GM19452 (cell line): ENCODE measurements around the gene TMEM200A.

Experiments used
- ATAC-seq: cut with Tn5 transposase; IDR thresholded peaks from one replicate; pipeline ENCODE4 v1.9.1; 2021; ENCODE audit not compliant: unreplicated experiment

Gene TMEM200A

GRCh38 chr6:130423044-130423443 lies 57.2 kb downstream of the TMEM200A start:
- no peak for ATAC-seq

- no peak for ATAC-seq
Measured at GRCh38 chr6:130424710-130425109, 58.9 kb downstream of the TMEM200A start.

DNA sequence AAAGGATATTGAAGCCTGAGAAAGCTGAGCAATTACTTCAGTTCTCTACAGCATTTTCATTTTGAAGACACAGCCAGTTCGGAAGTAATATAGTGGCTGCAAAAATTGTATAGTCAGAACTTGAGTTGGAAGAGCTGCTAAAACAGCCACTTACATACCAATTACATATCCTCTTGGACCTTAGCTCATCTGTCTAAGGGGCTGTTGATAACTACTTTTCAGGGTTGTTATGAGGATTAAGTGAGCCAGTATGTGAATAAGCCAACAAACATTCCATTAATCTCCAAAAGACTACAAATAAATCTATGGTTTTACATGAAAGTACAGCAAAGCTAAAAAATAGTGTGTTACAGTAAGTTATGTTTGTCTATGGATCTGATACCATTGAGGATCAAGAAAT lies 59.7 kb downstream of the TMEM200A start:
- ATAC-seq = no peak

DNA sequence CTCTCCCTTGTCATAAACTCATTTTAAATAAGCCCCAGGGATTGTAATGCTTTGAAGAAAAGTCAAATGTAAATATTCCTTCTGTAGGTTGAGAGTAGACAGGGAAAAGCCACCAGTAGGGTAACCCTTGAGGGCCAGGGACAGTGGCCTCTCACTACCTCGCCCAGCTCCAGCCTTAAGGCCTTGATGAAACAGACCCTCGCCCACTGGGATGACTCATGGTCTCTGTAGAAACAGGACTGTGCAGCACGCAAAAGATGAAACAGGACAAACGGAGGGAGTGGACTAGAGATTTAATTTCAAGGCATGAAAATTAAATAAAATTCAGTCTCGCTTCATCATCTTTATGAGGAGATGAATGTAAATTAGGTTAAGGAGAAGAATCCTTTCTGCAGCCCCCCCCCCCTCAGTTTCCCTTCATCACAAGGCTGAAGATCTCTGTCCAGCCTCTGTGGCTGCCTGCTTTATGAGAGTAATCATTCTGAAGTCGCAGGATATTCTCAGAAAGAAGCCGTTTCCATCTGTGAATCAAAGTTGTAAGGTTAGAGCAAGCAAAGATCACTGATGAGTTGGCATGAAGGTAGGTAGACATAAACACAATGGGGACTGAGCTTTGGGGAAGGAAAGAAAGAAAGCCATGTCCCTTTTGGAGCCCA lies 60.4 kb downstream of the TMEM200A start:
- no peak for ATAC-seq

DNA sequence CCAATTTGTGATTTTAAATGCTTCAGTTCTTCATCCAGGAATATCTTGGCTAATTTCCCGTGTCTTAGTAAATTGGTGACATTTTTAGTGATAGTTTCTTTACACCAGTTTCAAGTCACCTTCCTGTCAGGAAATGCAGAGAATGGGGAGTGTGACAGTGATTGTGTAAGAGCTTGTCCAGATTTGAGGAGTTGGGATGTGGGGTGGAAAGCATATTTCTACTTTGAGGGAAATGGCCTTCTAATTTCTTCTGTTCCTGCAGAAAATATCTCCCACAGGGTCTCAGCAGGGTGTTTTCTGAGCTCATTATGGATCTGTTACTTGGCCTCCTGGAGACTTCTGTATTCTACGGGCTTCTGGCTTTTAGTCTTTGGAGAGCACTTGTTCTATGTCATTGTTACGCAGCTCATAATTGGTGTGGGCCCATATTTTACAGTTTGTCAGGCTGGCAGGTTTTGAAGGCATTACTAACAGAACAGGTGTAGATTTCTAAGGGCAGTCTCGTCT lies 65.6 kb downstream of the TMEM200A start:
- no peak for ATAC-seq

DNA sequence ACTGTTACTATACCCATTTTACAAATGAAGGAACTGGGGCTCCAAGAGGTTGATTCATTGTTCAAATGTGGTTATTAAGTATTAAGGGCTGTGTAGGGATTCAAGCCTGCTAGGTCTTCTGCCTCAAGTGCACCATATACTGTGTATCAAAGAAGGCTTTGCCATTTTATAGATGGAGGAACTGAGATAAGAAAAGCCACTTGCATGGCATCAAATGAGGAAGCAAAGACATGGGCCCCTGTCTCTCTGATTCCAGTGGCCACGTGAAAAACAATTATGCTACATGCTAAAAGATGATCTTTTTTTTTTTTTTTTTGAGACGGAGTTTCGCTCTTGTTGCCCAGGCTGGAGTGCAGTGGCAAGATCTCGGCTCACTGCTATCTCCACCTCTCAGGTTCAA lies 67.0 kb downstream of the TMEM200A start:
- no peak for ATAC-seq

DNA sequence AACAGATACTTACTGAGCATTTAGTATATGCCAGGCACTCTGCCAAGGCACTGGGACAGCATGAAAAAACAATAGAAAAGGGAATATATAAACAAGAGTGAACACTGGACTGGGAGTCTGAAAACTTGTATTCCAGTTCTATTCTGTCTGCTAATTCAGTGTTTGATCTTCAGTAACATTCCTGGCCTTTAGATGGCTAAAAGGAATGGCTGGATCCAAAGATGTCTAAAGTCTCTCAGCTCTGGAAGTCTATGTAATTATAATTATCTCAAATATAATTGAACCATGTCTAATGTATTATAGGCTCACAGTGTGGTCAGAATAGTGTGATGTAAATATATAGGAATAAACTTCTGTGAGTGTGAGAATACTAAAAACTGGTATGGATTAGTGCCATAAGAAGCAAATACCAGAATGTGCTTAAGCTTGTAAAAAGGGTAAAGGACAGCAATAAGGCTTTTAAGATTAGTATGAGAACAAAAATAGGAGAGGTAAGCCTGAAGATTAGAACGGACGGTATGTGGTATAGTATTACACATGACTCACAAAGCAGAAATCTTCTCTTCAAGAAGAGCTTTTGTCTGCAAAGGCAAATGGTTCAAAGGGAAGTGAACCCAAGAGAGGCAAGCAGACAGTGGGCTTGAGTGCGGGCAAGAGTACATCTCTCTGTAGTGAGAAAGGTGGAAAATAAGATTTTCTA lies 68.5 kb downstream of the TMEM200A start:
- no peak for ATAC-seq

GRCh38 chr6:130435181-130435580 lies 69.4 kb downstream of the TMEM200A start:
- ATAC-seq = no peak

GRCh38 chr6:130437961-130438360 lies 72.1 kb downstream of the TMEM200A start:
- no peak for ATAC-seq

- ATAC-seq = no peak
Measured at GRCh38 chr6:130447374-130447773, 81.6 kb downstream of the TMEM200A start.

- ATAC-seq = no peak
Measured at GRCh38 chr6:130452336-130452735, 86.5 kb downstream of the TMEM200A start.

- ATAC-seq = no peak
Measured at GRCh38 chr6:130453230-130453629, 87.4 kb downstream of the TMEM200A start.

GRCh38 chr6:130457605-130458004 lies 91.8 kb downstream of the TMEM200A start:
- no peak for ATAC-seq

GRCh38 chr6:130459316-130459715 lies 93.5 kb downstream of the TMEM200A start:
- no peak for ATAC-seq

- no peak for ATAC-seq
Measured at GRCh38 chr6:130460934-130461333, 95.1 kb downstream of the TMEM200A start.

DNA sequence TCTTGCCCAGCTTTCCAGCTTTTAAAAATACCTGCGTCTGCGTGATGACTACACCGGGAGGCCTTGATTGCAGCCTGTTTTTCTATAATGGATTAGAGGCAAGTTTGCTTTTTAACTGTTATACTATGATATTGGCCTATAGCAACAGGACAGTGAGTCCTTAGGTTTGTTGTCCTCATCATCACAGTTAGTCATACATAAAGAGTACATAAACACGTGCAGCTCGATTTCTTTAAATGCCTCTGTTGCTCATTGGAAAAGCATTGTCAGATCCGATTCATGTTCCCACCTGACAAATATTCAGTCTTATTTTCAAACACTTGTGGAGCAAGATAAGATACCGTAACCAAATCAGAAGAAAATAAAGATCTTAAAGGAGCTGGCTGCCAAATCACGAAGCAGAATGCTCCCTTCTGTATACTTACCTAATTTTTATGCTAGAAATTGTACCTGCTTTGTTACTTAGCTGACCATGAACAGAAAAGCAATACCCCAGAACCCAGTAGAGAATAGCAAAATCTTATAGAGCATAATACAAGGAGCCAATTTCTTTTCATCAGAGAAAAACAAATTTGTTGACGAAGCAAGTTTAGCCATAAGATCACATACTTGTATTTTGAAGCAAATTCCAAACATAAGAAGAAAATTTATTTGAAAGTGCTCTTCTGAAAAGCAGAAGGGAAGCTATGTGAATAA lies 100.4 kb downstream of the TMEM200A start:
- no peak for ATAC-seq

GRCh38 chr6:130466748-130467061 lies 100.9 kb downstream of the TMEM200A start:
- ATAC-seq = no peak

- ATAC-seq = no peak
Measured at GRCh38 chr6:130467146-130468050, 101.6 kb downstream of the TMEM200A start.

DNA sequence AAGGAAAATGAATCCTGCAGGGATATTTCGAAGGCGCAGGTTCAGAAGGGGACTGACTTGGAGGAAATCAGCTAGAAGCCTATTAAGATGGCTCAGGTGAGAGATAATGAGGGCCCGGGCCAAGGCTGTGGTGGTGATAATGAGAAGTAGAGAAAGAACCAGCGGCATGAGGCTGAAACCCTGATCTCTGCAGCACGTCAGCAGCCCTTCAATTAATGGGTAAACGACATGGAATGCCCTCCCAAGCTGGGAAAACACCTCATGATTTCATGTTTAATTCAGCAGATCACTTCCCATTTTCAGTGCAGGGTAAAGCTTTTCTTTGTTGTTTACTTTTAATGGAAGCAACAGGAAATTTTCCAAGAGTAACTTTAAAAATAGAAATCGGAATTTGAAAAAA lies 104.9 kb downstream of the TMEM200A start:
- ATAC-seq = no peak

GRCh38 chr6:130473886-130474285 lies 108.1 kb downstream of the TMEM200A start:
- ATAC-seq = no peak
